IMR-90 (cell line): ENCODE data around the gene PRR19. TPM values are rescaled to one million over a fixed set of nuclear protein-coding genes. Genes with fewer than 3 reads are reported as not detected.

Source experiments
- ATAC-seq: fragments of 200-7000 bp; cut with Tn5 transposase; 2 replicates; pipeline ENCODE4 v1.9.1; 2020; ENCODE audit warnings: low read depth, mild to moderate bottlenecking, moderate library complexity
- BruUV-seq: library from RNA; stranded (reverse); fragments of 400-500 nt; replicated peaks from 2 replicates; lab custom pipeline; 2021; lab: Mats Ljungman, UMichigan
- CTCF ChIA-PET: fragments of 300-600 bp; formaldehyde crosslinking; extraction: SDS; loops from one replicate; lab custom pipeline; 2021; ENCODE audit warnings: antibody characterized with exemption; lab: Yijun Ruan, JAX
- POLR2A ChIA-PET: fragments of 300-600 bp; sonication (Branson Sonifier 250); formaldehyde crosslinking; loops from one replicate; lab custom pipeline; 2022; ENCODE audit warnings: antibody characterized with exemption; ENCODE audit not compliant: unreplicated experiment; lab: Charles Lee
- DNase-seq: peaks from one replicate; pipeline ENCODE4 v3.0.0; 2013
- H2AFZ ChIP-seq: replicated peaks from 2 replicates; pipeline ENCODE3; 2013; ENCODE audit warnings: low read length, mild to moderate bottlenecking; ENCODE audit not compliant: poor library complexity
- H2AK5ac ChIP-seq: 2 replicates; pipeline ENCODE4 v1.6.1; 2013; ENCODE audit warnings: low read depth, low read length, inconsistent platforms
- H2AK9ac ChIP-seq: replicated peaks from 2 replicates; pipeline ENCODE3; 2013; ENCODE audit warnings: mild to moderate bottlenecking, low read depth, low read length, moderate library complexity; ENCODE audit not compliant: poor library complexity
- H2BK120ac ChIP-seq: 2 replicates; pipeline ENCODE4 v1.6.1; 2013; ENCODE audit warnings: low read depth, low read length, inconsistent platforms
- H2BK15ac ChIP-seq: 3 replicates; pipeline ENCODE4 v1.6.1; 2013; ENCODE audit warnings: low read depth, low read length, inconsistent platforms
- H2BK20ac ChIP-seq: 2 replicates; pipeline ENCODE4 v1.6.1; 2013; ENCODE audit warnings: low read depth, mild to moderate bottlenecking, inconsistent platforms, low read length, moderate library complexity
- H2BK5ac ChIP-seq: 2 replicates; pipeline ENCODE4 v1.6.1; 2013; ENCODE audit warnings: mild to moderate bottlenecking, low read depth, low read length, inconsistent platforms; ENCODE audit not compliant: poor library complexity, severe bottlenecking
- H3K14ac ChIP-seq: replicated peaks from 2 replicates; pipeline ENCODE4 v1.6.1; 2013; ENCODE audit warnings: low read depth, low read length, inconsistent platforms
- H3K18ac ChIP-seq: 2 replicates; pipeline ENCODE4 v1.6.1; 2013; ENCODE audit warnings: low read depth, low read length, control low read depth
- H3K23ac ChIP-seq: 2 replicates; pipeline ENCODE4 v1.6.1; 2013; ENCODE audit warnings: low read depth, low read length, inconsistent platforms
- H3K27ac ChIP-seq: 2 replicates; pipeline ENCODE4 v1.5.1; 2013; ENCODE audit warnings: mild to moderate bottlenecking, control low read depth, low read length; ENCODE audit not compliant: insufficient read depth
- H3K27me3 ChIP-seq: 2 replicates; pipeline ENCODE4 v1.6.1; 2013; ENCODE audit warnings: low read length; ENCODE audit not compliant: control insufficient read depth, insufficient read depth
- H3K36me3 ChIP-seq: 2 replicates; pipeline ENCODE4 v1.6.1; 2013; ENCODE audit warnings: low read length, mixed read lengths; ENCODE audit not compliant: control insufficient read depth, insufficient read depth
- H3K4ac ChIP-seq: 2 replicates; pipeline ENCODE4 v1.6.1; 2013; ENCODE audit warnings: low read depth, low read length, inconsistent platforms
- H3K4me1 ChIP-seq: 2 replicates; pipeline ENCODE4 v1.6.1; 2013; ENCODE audit warnings: low read length, mixed read lengths; ENCODE audit not compliant: control insufficient read depth, insufficient read depth
- H3K4me2 ChIP-seq: 2 replicates; pipeline ENCODE4 v1.6.1; 2013; ENCODE audit warnings: low read depth, mild to moderate bottlenecking, control low read depth, low read length, moderate library complexity
- H3K4me3 ChIP-seq: 2 replicates; pipeline ENCODE4 v1.5.1; 2013; ENCODE audit warnings: low read depth, mild to moderate bottlenecking, control low read depth, low read length, moderate library complexity; ENCODE audit not compliant: insufficient read depth
- H3K56ac ChIP-seq: 2 replicates; pipeline ENCODE4 v1.6.1; 2013; ENCODE audit warnings: low read length, inconsistent platforms; ENCODE audit not compliant: insufficient read depth; ENCODE audit errors: extremely low read depth
- H3K79me1 ChIP-seq, 2 experiments: 2 replicates each; pipeline ENCODE4 v1.6.1; 2013; ENCODE audit warnings: low read length in 2 of 2, inconsistent platforms in 1 of 2, low read depth in 1 of 2
- H3K9ac ChIP-seq: 2 replicates; pipeline ENCODE4 v1.6.1; 2013; ENCODE audit warnings: low read depth, low read length, control low read depth
- H3K9me1 ChIP-seq: 2 replicates; pipeline ENCODE4 v1.6.1; 2013; ENCODE audit warnings: low read length, inconsistent platforms; ENCODE audit not compliant: insufficient read depth
- H3K9me3 ChIP-seq: 2 replicates; pipeline ENCODE4 v1.6.1; 2013; ENCODE audit warnings: low read length; ENCODE audit not compliant: control insufficient read depth, insufficient read depth
- H4K20me1 ChIP-seq: 2 replicates; pipeline ENCODE4 v1.6.1; 2013; ENCODE audit warnings: low read length, inconsistent platforms; ENCODE audit not compliant: insufficient read depth
- H4K5ac ChIP-seq: 2 replicates; pipeline ENCODE4 v1.6.1; 2013; ENCODE audit warnings: mild to moderate bottlenecking, low read depth, low read length, control low read depth
- H4K8ac ChIP-seq, 2 experiments: 2 replicates each; pipeline ENCODE4 v1.6.1; 2013; ENCODE audit warnings: low read depth in 2 of 2, low read length in 2 of 2, control low read depth in 1 of 2, inconsistent platforms in 1 of 2
- H4K91ac ChIP-seq: 2 replicates; pipeline ENCODE4 v1.6.1; 2013; ENCODE audit warnings: low read depth, low read length, inconsistent platforms; ENCODE audit not compliant: insufficient read depth
- BHLHE40 ChIP-seq: fragments of 150-350 bp; IDR thresholded peaks from 2 replicates; pipeline ENCODE4 v1.6.1; 2016; ENCODE audit warnings: mild to moderate bottlenecking, low read depth, low read length
- CHD1 ChIP-seq: IDR thresholded peaks from 2 replicates; pipeline ENCODE4 v1.6.1; 2012; ENCODE audit warnings: low read depth, low read length, improper control_type of control experiment
- CTCF ChIP-seq: conservative IDR thresholded peaks from 2 replicates; pipeline ENCODE4 v1.5.1; 2012; ENCODE audit warnings: mild to moderate bottlenecking, low read depth, low read length, improper control_type of control experiment
- FOS ChIP-seq: fragments of 150-350 bp; IDR thresholded peaks from 2 replicates; pipeline ENCODE4 v1.6.1; 2016; ENCODE audit warnings: low read depth, low read length
- MAFK ChIP-seq: IDR thresholded peaks from 2 replicates; pipeline ENCODE4 v1.6.1; 2012; ENCODE audit warnings: low read depth, low read length, improper control_type of control experiment
- MAZ ChIP-seq: IDR thresholded peaks from 2 replicates; pipeline ENCODE4 v1.6.1; 2012; ENCODE audit warnings: low read depth, mild to moderate bottlenecking, low read length, improper control_type of control experiment, moderate library complexity, borderline replicate concordance
- POLR2A ChIP-seq: IDR thresholded peaks from 2 replicates; pipeline ENCODE4 v1.6.1; 2012; ENCODE audit warnings: mild to moderate bottlenecking, low read depth, low read length
- SMC3 ChIP-seq: fragments of 150-350 bp; IDR thresholded peaks from 2 replicates; pipeline ENCODE4 v1.6.1; 2016; ENCODE audit warnings: low read depth, mild to moderate bottlenecking, antibody characterized with exemption, low read length, moderate library complexity
- USF2 ChIP-seq: fragments of 150-350 bp; IDR thresholded peaks from 2 replicates; pipeline ENCODE4 v1.6.1; 2017; ENCODE audit warnings: mild to moderate bottlenecking, antibody characterized with exemption, low read length, low read depth
- WGBS, 2 experiments: methylation state at CpG; one replicate each; pipeline versions ENCODE4 v1.1.5 to v1.1.7; 2013; ENCODE audit warnings: missing lambda C conversion rate in 2 of 2; ENCODE audit not compliant: insufficient read length in 1 of 2; ENCODE audit errors: extremely low coverage in 2 of 2; 5-methylcytosine and 5-hydroxymethylcytosine counted together
- dilution Hi-C: fragments of 300-500 bp; cut with HindIII; formaldehyde crosslinking; loops from one replicate; pipeline ENCODE4 v1.14.3; 2018; ENCODE audit warnings: low sequenced_read_pairs; ENCODE audit not compliant: unreplicated experiment
- in situ Hi-C: fragments of 300-500 bp; cut with MboI; formaldehyde crosslinking; loops from 3 replicates; pipeline ENCODE4 v1.14.3; 2019; ENCODE audit warnings: low sequenced_read_pairs, inconsistent platforms, mixed read lengths
- intact Hi-C: fragments of 100-400 bp; cut with micrococcal nuclease; formaldehyde crosslinking; loops from 2 replicates; pipeline ENCODE4 v1.10.0; 2022
- polyA plus RNA-seq, 3 experiments: library from polyadenylated mRNA; depleted of rRNA; stranded (reverse); fragments of >200 nt; gene quantifications; 2 replicates each; pipeline ENCODE4 v1.2.3, GENCODE V29; 2012; ENCODE audit warnings: low replicate concordance in 1 of 3
- total RNA-seq: library from RNA; depleted of rRNA; stranded (reverse); fragments of >200 nt; gene quantifications from 2 replicates; pipeline ENCODE4 v1.2.3, GENCODE V29; 2012

Gene PRR19
- total and polyA plus RNA-seq, 2 of the 4 experiments (the other 2 are of a cell fraction): 0.36 to 1.6 TPM

- Histone ChIP-seq H4K20me1 (no peaks in the 10 kb centered on the region; the same call in 1 of the 2 replicates), H3K9me3 (no peaks in the 10 kb centered on the region), H2AK5ac (no peak overlapping the region), H3K9ac (no peak overlapping the region), H3K14ac (no peak overlapping the region), H3K18ac (no peak overlapping the region), H3K56ac (no peak overlapping the region), H3K4me3 (no peak overlapping the region), H4K8ac (no peak overlapping the region), H2BK120ac (no peak overlapping the region), H4K5ac (no peak overlapping the region), H4K91ac (no peak overlapping the region), H3K27me3 (peaks cover 26% of the 10 kb centered on the region), H3K4me1 (peaks cover 3% of the 10 kb centered on the region), H2AK9ac (no peak overlapping the region), H2BK15ac (no peak overlapping the region), H3K79me1 (no peaks in the 10 kb centered on the region), H3K4ac (no peak overlapping the region), H2BK20ac (no peak overlapping the region), H2AFZ (no peak overlapping the region), H3K4me2 (no peak overlapping the region), H2BK5ac (no peak overlapping the region), H3K9me1 (peaks cover 10% of the 10 kb centered on the region; the same call in 1 of the 2 replicates), H3K23ac (no peak overlapping the region), H3K36me3 (no peaks in the 10 kb centered on the region), H3K27ac (no peak overlapping the region)
- dilution Hi-C loops (no loop called here), intact Hi-C loops (no loop called here), in situ Hi-C loops (no loop called here)
- WGBS, 2 experiments: 87% methylated on average over 6 of the region's 13 CpGs; no CpG with 5 or more reads in 1 of the 2 experiments
- TF ChIP-seq SMC3 (no peak), BHLHE40 (no peak), MAZ (no peak), MAFK (no peak), FOS (no peak), CHD1 (no peak), POLR2A (no peak), USF2 (no peak), CTCF (no peak)
- no TSS peak for BruUV-seq
- CTCF ChIA-PET: no interaction called here
- ATAC-seq: no peak
- no peak for DNase-seq
- POLR2A ChIA-PET: no interaction called here
Measured at GRCh38 chr19:42317535-42317934, 15.6 kb downstream of the PRR19 start.
